Parathyroid adenoma (tissue), 2 donors: Measurements from ENCODE around the gene ZFAND3.

Experiments used
- H2AFZ ChIP-seq: fragments of 300-600 bp; sonication (generic); one replicate; pipeline ENCODE4 v1.7.0; 2017; ENCODE audit warnings: antibody characterized with exemption, mild to moderate bottlenecking
- H3K27ac ChIP-seq: fragments of 300-600 bp; sonication (generic); one replicate; pipeline ENCODE4 v1.7.0; 2017
- H3K27me3 ChIP-seq: fragments of 300-600 bp; sonication (generic); one replicate; pipeline ENCODE4 v1.7.0; 2017; ENCODE audit warnings: low read length; ENCODE audit not compliant: control insufficient read depth, insufficient read depth
- H3K36me3 ChIP-seq: fragments of 300-600 bp; sonication (generic); one replicate; pipeline ENCODE4 v1.7.0; 2017; ENCODE audit warnings: low read length; ENCODE audit not compliant: control insufficient read depth, insufficient read depth
- H3K4me1 ChIP-seq: fragments of 300-600 bp; sonication (generic); one replicate; pipeline ENCODE4 v1.7.0; 2017; ENCODE audit warnings: control low read depth
- H3K4me2 ChIP-seq: fragments of 300-600 bp; sonication (generic); one replicate; pipeline ENCODE4 v1.7.0; 2017; ENCODE audit warnings: low read length
- H3K4me3 ChIP-seq: fragments of 300-600 bp; sonication (generic); one replicate; pipeline ENCODE4 v1.7.0; 2017; ENCODE audit warnings: low read depth, low read length
- H3K79me2 ChIP-seq: fragments of 300-600 bp; sonication (generic); one replicate; pipeline ENCODE4 v1.7.0; 2017; ENCODE audit warnings: control low read depth
- H3K9ac ChIP-seq: fragments of 300-600 bp; sonication (generic); one replicate; pipeline ENCODE4 v1.7.0; 2017; ENCODE audit warnings: mild to moderate bottlenecking
- H3K9me3 ChIP-seq: fragments of 300-600 bp; sonication (generic); one replicate; pipeline ENCODE4 v1.7.0; 2017; ENCODE audit warnings: low read length; ENCODE audit not compliant: control insufficient read depth
- CTCF ChIP-seq: fragments of 300-600 bp; sonication (generic); IDR thresholded peaks from one replicate; pipeline ENCODE4 v1.7.0; 2017; ENCODE audit warnings: antibody characterized with exemption, mild to moderate bottlenecking
- donor health status: primary hyperparathyroidism.

ZFAND3 gene

GRCh38 chr6:37838219-37838921 is 18.8 kb downstream of the ZFAND3 start:
- Histone ChIP-seq H3K36me3 (no peaks in the 10 kb centered on the region), H3K4me1 (no peaks in the 10 kb centered on the region), H3K4me2 (no peak overlapping the region), H3K27me3 (no peaks in the 10 kb centered on the region), H3K9me3 (no peaks in the 10 kb centered on the region), H3K27ac (no peak overlapping the region), H3K4me3 (no peak overlapping the region), H3K79me2 (peaks cover 65% of the 10 kb centered on the region), H2AFZ (no peak overlapping the region), H3K9ac (no peak overlapping the region)
- TF ChIP-seq CTCF, result no peak

GRCh38 chr6:37840143-37840939 is 20.8 kb downstream of the ZFAND3 start:
- H3K27ac ChIP-seq, result no peak overlapping the region
- no peaks in the 10 kb centered on the region for H3K9me3 ChIP-seq
- H3K4me2 ChIP-seq, result no peak overlapping the region
- no peak overlapping the region for H3K9ac ChIP-seq
- H3K4me3 ChIP-seq, result no peak overlapping the region
- H3K4me1 ChIP-seq, result no peaks in the 10 kb centered on the region
- no peak overlapping the region for H2AFZ ChIP-seq
- H3K27me3 ChIP-seq, result no peaks in the 10 kb centered on the region
- no peaks in the 10 kb centered on the region for H3K36me3 ChIP-seq
- no peak for TF ChIP-seq CTCF
- peaks cover 67% of the 10 kb centered on the region for H3K79me2 ChIP-seq

GRCh38 chr6:37840940-37841300 is 21.4 kb downstream of the ZFAND3 start:
- Histone ChIP-seq H3K4me2 (no peak overlapping the region), H3K79me2 (peaks cover 64% of the 10 kb centered on the region), H3K9me3 (no peaks in the 10 kb centered on the region), H3K9ac (no peak overlapping the region), H2AFZ (no peak overlapping the region), H3K27ac (no peak overlapping the region), H3K27me3 (no peaks in the 10 kb centered on the region), H3K36me3 (no peaks in the 10 kb centered on the region), H3K4me3 (no peak overlapping the region), H3K4me1 (no peaks in the 10 kb centered on the region)
- TF ChIP-seq CTCF, result no peak

DNA sequence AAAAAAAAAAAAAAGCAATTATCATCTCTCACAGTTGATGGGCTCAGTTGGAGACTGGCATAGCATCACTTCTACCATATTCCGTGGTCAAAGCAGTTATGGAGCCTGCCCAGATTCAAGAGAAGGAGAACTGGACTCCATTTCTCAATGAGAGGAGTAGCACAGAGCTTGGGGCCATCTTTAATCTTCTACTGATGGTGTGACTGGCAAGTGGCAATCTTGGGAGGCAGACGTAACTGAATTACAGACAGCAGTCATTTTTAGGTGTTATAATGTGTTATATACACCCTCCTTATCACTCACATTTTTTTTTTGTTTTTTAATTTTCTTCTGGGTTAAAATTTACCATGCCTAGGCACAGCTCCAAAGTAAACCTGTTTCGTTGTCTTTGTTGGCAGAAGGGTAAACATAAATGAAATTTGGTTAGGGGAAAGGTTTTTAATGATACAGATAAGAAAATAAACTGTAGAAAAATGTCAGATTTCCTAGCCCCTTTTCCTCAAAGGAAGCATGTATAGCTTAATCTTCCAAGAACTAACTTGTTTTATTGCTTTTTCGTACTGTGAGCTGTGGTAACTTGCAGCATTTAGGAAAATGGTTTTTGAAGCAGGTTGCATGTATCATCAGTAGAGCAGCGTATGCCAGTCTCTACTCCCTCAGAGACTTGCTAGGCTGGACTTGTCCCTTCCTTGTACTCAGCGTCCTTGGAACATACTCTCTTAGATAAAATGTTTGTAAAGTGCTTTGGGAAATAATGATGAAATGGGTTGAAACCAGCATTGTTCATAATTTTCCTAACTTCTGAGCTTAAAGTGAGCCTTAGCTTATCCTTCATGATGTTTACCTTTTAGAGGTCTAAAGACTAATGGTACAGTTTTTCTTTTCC is 25.7 kb downstream of the ZFAND3 start:
- H3K27ac ChIP-seq, result no peak overlapping the region
- H3K4me1 ChIP-seq, result peaks cover 3% of the 10 kb centered on the region
- no peaks in the 10 kb centered on the region for H3K27me3 ChIP-seq
- H3K4me2 ChIP-seq, result no peak overlapping the region
- no peak overlapping the region for H3K4me3 ChIP-seq
- no peaks in the 10 kb centered on the region for H3K36me3 ChIP-seq
- H2AFZ ChIP-seq, result no peak overlapping the region
- TF ChIP-seq CTCF, result no peak
- no peak overlapping the region for H3K9ac ChIP-seq
- no peaks in the 10 kb centered on the region for H3K9me3 ChIP-seq
- peaks cover 68% of the 10 kb centered on the region for H3K79me2 ChIP-seq
